HG03442 (cell line): ENCODE data around the gene ACYP1.

ENCODE experiments used
- ATAC-seq: cut with Tn5 transposase; IDR thresholded peaks from one replicate; pipeline ENCODE4 v1.9.1; 2021; ENCODE audit warnings: mild to moderate bottlenecking, moderate library complexity; ENCODE audit not compliant: unreplicated experiment

ACYP1 gene

DNA sequence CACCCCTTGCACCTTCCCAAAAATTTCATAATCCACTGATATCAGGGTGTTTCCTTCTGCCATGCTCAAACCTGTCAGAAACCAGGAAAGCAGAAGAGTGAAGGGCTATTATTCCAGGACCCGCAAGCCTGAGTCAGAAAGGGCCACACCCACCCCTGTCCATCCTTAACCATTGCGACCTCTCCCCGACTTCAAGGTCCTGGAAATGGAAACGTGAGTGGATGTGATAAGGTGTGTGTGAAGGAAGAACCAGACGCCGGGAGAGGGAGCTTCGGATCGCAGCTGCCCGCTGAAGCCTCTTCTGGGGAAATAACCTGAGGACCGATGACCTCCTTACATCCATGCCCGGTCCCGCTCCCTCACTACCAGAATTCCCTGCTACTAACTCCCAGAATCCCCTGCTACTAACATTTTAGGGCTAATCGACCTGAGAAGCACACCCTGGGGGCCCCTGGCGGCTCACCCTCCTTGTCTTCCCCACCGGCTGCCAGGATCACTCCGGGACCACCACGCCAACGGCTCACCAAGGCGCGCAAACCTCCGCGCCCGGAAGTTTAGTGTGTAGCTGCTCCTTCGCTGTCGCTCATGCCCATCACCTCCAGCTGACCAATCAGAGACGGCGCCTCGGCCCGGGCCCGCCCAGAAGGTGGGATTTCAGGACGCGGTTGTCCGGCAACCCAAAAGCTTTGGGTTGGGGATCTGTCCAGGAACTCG, at the start of gene ACYP1:
Gene ACYP1, minus strand, starts transcription at position 534 of the 714 bp plus-strand sequence. Its CDS starts 471 bp downstream, at position 63.
- ATAC-seq, result peak; percentile 96

DNA sequence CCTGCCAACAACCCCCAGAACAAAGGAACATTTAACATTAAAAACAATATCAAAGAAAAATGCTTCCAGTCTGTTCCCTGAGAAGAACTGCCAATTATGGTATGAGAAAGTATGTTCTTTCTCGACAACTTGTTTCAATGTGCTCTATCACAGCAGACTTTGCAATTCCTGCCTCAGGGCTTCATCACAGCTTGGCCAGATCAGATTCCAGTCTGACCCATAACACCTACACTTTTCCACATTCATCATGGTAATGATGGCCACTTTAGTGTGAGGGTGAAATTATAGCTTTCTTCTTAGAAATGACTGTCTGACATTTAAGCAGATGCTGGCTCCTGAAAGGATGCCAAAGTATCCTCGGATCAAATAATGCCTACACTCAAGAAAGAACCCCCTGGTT, 46.1 kb upstream of the ACYP1 start:
- ATAC-seq, result no peak

DNA sequence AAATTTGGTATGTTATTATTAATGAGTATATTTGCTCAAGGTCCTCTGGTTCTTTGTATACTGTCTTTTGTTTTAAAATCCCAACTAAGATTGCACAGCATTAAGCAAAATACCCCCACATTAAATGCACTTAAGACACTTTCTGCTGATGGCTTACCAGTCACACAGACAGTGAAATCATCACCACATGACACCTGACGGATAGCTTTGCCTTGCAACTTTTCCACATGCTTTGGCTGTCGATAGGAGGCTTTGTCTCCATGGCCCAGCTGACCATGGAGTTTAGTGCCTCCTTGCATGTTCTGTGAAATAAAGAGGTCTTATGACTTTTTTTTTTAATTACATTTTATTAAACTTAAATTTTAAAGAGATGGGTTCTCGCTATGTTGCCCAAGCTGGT, 43.4 kb upstream of the ACYP1 start:
- ATAC-seq, result no peak

- ATAC-seq, result no peak
These were observed 37.7 kb upstream of the ACYP1 start for GRCh38 chr14:75101491-75101890.

DNA sequence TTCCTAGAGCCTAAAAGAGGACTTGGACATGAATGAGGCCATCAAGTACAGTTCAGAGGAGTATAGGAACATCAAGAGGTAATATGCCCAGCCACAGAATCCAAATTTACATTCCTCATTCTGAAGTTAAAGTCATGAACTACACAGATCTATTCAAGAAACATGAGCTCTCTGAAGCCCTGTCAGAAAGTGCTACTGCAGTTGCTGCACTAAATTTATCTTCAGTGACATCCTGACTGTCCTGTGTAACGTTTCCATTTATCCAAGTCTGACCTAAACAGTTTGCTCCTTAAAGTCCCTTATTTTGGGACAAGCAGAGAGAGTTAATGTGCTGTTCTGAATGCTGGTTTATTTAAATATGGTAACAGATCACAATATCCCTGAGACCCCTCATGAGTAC, 34.9 kb upstream of the ACYP1 start:
- ATAC-seq, result no peak

DNA sequence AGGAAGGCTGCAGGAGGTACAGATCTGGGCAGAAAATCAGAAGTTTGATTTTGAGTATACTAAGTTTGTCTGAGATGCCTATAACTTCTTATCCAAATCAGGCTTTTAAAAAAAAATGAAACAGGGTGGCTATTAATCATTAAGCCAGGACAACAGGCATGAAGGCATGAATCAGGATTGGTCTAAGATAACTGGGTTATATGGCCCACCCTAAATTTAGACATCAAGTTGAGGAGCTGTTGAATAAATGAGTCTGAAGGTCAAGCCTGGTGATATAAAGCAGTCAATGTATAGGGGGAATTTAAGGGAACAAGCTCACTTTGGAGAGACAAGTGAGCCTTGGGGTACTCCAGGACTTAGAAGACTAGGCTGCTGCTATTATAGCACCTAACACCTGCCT, 34.4 kb upstream of the ACYP1 start:
- no peak for ATAC-seq

DNA sequence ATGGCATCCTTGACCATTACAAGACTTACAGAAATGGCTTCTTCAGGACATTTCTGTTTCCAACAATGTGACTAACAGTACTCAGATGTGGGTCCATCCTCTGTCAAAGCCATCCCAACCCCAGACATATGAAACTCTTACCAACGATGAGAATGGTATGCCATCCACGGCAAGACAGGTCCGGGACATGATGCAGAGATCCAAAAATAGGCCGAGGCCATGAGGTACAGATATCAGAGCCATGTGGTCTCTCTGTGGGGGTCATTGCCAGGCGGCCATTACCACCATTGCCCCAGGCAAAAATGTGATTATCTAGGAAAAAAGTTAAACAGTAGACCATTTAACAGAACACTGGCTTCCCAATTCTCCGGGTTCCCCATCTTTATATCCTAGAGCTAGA, 33.1 kb upstream of the ACYP1 start:
- ATAC-seq, result no peak

DNA sequence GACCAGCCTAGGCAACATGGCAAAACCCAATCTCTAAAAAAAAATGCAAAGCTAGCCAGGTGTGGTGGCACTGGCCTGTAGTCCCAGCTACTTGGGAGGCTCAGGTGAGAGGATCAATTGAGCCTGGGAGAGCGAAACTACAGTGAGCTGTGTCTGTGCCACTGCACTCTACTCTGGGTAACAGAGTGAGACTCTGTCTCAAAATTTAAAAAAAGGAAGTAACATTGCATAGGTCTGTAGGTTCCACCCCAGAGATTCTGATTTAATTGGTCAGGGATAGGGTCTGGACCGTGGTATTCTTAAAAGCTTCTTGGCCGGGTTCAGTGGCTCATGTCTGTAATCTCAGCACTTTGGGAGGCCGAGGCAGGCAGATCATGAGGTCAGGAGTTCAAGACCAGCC, 31.9 kb upstream of the ACYP1 start:
- no peak for ATAC-seq

DNA sequence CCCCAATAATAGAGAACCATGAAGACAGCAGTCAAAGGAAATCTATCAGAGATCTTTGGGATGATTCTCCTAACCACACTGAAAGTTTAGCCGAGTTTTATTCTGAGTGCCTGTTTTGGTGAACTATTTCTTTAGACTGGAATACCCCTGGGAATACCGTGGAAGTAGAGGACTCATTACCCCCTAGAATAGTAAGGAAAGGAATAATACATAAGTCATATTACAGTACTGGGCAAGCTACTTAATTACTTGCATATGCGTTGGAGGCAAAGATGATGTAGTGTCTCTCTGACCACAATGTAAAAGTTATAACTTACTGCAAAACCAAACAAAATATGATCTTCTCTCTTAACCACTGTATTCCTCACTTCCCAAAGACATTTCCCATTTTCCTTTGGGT, 31.1 kb upstream of the ACYP1 start:
- ATAC-seq, result no peak

GRCh38 chr14:75092698-75093097, 28.9 kb upstream of the ACYP1 start:
- ATAC-seq, result no peak

DNA sequence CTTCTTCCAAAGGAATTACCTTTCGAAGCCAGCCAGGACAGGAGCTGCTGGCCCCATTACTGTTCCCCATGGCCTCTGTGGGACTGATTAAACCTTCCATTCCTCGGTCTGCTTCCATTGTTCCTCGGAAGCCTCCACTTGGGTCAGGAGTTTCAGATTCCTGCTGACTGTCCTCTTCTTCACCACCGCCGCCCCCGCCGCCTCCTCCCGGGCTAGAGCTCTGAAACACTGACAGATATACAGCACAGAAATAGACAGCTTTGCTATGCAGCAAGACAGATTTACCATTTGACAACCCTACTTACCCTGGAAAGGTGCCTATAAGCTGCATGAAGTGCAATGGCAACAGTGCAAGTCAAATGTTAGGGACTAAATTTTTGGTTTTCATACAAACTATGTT, 27.4 kb upstream of the ACYP1 start:
- no peak for ATAC-seq

GRCh38 chr14:75090353-75090752, 26.5 kb upstream of the ACYP1 start:
- ATAC-seq, result no peak

DNA sequence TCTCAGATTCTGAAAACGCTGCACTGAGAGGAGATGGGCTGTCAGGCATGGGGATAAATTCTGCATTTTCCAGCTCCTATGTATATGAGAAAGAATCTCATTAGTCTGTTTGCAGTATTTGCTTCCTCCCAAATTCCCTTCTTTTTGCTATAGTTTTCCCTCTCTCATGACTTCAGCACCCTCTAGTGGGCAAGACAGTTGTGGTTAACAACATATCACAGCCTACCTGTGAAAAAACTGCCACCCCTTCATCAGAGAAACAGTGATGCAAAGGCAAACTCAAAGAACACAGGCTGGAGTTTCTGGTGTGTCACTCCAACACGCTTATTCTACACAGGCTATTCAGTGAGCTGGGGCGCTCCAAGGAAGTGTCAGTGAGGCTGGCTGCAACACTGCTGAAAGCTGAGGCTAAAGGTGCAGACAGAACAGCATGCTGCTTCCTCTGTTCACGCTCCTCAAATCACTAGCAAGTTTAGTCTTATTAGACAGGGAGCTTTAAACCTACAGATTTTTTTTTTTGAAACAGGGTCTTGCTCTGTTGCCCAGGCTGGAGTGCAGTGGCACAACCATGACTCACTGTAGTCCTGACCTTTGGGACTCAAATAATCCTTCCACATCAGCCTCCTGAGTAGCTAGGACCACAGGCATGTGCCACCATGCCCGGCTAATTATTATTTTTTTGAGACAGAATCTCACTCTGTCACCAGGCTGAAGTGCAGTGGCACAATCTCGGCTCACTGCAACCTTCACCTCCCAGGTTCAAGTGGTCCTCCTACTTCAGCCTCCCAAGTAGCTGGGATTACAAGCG, 24.9 kb upstream of the ACYP1 start:
- no peak for ATAC-seq

DNA sequence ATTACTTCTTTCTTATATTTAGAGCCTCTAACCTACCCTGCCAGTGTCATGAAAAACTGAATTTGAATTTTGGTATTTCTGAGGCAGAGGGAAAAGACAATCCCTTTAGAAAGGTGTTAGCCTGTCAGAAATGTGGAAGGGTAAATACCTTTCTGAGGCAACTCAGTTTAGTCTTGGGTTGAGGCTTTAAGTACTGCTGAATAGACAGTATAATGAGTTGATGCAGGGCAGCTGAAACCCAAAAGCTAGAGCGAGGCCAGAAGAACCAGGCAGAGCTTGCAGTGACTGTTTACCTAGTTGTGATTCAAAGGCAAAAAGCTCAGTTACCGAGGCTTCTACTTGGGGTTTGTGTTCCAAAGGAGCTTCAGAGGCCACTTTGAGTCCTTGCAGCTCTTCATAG, 24.3 kb upstream of the ACYP1 start:
- ATAC-seq, result no peak

- no peak for ATAC-seq
These were observed 20.7 kb upstream of the ACYP1 start for GRCh38 chr14:75084513-75084912.

DNA sequence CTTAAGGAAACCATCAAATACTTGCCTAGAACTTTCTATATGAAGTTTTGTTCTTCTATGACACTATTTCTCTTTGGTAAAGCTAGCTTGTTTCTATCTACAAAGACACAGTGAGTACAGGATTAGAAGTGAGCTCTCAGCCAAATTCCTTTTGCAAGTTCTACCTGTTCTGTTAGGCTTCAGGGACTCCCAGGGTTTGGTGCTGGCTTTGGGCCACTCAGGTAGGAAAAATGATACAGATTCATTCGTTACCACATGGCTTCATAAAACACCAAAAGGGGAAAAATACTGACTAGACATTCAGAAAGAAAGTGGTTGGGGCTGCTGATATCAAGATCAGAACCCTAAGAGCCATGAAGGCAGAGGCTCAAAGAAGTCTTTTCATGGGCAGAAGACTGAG, 19.4 kb upstream of the ACYP1 start:
- no peak for ATAC-seq

GRCh38 chr14:75081660-75082229, 17.9 kb upstream of the ACYP1 start:
- no peak for ATAC-seq

DNA sequence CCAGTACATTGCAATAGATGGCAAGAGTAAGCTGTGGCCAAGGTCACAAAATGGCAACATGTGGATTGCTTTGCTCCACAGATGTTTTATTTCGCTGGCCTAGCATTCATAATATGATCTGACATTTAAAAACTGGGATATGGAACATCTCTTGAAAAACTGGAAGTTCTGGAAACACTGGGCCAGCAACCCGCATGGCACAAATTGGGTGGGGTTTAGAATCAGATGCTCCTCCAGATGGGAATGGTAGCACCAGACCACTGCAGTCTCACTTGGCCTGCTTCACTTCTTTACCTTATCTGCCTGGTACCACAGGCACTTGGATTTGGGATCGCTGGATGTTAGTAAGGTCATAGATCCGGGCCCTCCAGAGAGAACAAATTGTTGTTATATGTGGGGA, 15.7 kb upstream of the ACYP1 start:
- no peak for ATAC-seq

DNA sequence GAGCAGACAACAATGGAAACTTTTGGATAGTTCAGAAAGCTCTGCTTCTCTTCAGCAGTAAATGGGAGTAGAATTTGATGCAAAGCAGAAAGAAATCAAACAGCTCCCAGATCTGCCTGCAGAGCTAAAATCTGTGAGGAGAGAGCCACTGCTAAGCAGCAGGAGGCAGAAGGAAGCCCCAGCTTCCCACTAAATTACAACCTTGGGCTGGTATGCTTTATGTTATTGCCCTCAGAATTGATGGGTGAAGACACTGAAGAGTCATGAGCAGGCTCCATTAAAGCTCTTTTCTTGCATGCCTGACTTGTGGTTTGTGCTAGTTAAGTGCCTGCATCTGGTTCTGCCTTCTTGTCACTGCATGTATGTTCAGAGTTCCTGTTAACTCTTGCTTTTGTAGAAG, 14.0 kb upstream of the ACYP1 start:
- no peak for ATAC-seq

DNA sequence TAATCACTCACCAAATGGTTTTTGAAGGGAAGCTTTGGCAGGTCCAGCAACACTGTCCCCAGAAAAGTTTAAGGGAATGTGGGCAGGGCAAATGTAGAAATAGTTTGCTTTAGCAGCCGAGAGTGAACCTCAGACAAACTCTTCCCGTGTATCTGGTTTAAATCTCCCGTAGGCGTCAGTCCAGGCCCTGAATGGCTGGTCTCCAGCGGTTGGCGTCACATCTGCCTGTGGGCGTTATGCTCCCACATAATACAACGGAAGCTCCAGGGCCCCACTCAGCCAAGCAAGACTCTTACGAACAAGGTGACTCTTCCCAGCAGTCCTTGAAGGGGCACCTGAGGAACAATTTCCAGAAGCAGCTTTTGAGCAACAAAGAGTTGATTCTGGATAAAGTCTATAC, 6.6 kb upstream of the ACYP1 start:
- no peak for ATAC-seq

GRCh38 chr14:75069811-75070145, 6.0 kb upstream of the ACYP1 start:
- ATAC-seq, result no peak

DNA sequence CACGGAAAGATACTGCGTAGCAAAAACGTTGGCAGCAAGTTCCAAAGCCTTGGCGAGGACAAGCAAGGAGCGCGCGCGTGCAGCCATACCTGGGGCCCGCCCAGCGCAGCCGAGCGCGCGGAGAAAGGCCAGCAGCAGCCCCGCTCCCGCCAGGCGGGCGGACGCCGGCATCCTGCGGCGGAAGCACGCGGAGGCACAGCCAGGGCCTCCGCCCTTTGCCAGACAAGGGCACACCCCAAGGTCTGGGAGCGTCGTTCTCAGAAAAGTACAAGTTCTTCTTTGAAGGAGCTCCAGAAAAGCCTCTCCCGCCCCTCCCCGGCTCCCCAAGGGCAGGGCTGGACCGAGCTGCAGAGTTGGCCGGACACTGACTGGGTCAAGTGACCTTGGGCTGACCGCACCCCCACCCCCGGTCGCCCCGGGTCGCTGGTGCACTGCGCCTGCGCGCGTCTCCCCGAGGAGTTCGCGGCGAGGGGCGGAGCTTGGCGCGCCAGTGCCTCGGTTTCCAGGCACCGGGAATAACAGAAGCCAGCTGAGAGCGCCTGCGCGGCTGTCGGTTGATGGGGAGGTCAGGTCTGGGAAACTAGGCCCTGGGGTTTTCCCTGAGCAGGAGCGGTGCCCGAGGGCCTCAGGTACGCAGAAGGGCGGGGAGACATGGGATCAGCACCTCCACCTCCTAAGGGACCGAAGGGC, 5.4 kb upstream of the ACYP1 start, which contains the start of gene ZC2HC1C:
Gene ZC2HC1C, plus strand, starts transcription at position 521 of the 690 bp plus-strand sequence. CDS start 933 bp downstream, outside the sequence.
- peak; percentile 69 for ATAC-seq
